GM10248 (cell line): ENCODE results near the gene GSG1L.

Source experiments
- CTCF ChIA-PET: fragments of 300-600 bp; sonication (Branson Sonifier 250); formaldehyde crosslinking; extraction: SDS; loops from one replicate; lab custom pipeline; 2021; ENCODE audit warnings: antibody characterized with exemption; lab: Yijun Ruan, JAX
- POLR2A ChIA-PET: fragments of 350-650 bp; sonication (Branson Sonifier 250); formaldehyde crosslinking; extraction: SDS; loops from one replicate; lab custom pipeline; 2020; ENCODE audit warnings: antibody characterized with exemption; lab: Yijun Ruan, JAX
- DNase-seq: peaks from one replicate; pipeline ENCODE4 v3.0.0; 2012; ENCODE audit errors: extremely low spot score
- TF ChIP-seq, protein P1 (sequence below): IDR thresholded peaks from 2 replicates; pipeline ENCODE4 v1.5.1; 2012; ENCODE audit warnings: mild to moderate bottlenecking, low read depth; ENCODE audit errors: extremely low read depth, missing control alignments, control extremely low read depth

The GSG1L gene

GRCh38 chr16:28038409-28038808 is 25.1 kb downstream of the GSG1L start:
- CTCF ChIA-PET, result no interaction called here
- POLR2A ChIA-PET, result no interaction called here
- no peak for DNase-seq
- TF ChIP-seq, protein P1, sequence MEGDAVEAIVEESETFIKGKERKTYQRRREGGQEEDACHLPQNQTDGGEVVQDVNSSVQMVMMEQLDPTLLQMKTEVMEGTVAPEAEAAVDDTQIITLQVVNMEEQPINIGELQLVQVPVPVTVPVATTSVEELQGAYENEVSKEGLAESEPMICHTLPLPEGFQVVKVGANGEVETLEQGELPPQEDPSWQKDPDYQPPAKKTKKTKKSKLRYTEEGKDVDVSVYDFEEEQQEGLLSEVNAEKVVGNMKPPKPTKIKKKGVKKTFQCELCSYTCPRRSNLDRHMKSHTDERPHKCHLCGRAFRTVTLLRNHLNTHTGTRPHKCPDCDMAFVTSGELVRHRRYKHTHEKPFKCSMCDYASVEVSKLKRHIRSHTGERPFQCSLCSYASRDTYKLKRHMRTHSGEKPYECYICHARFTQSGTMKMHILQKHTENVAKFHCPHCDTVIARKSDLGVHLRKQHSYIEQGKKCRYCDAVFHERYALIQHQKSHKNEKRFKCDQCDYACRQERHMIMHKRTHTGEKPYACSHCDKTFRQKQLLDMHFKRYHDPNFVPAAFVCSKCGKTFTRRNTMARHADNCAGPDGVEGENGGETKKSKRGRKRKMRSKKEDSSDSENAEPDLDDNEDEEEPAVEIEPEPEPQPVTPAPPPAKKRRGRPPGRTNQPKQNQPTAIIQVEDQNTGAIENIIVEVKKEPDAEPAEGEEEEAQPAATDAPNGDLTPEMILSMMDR, result no peak

- CTCF ChIA-PET, result no interaction called here
- no peak for DNase-seq
- POLR2A ChIA-PET, result no interaction called here
- TF ChIP-seq, protein P1, result no peak
Measured at GRCh38 chr16:28035866-28036393, 27.6 kb downstream of the GSG1L start.

DNA sequence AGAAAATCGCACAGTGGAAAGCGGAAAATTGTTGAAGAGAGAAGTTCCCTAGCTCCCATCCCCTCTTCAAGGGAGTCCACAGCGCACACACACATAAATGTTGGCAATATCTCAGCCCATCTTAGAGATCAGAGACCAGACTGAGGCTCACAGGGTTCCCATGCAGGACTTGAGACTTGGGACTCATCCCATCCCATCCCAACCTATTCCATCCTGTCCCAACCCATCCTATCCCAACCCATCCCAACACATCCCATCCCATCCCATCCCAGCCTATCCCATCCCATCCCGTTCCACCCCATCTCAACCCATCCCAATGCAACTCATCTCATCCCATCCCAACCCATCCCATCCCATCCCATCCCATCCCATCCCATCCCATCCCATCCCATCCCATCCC is 29.6 kb downstream of the GSG1L start:
- POLR2A ChIA-PET, result no interaction called here
- no peak for DNase-seq
- CTCF ChIA-PET, result interaction anchor here (1.1 to 2.6 kb wide), 2 partner anchors 11 to 37 kb away, joined by 4 to 6 read pairs; no protein-coding TSS in a partner anchor
- TF ChIP-seq, protein P1, result no peak

- DNase-seq, result no peak
- POLR2A ChIA-PET, result no interaction called here
- CTCF ChIA-PET, result no interaction called here
- TF ChIP-seq, protein P1, result no peak
Measured at GRCh38 chr16:28029387-28030002, 34.0 kb downstream of the GSG1L start.

GRCh38 chr16:28027055-28027454 is 36.5 kb downstream of the GSG1L start:
- DNase-seq, result no peak
- TF ChIP-seq, protein P1, result no peak
- POLR2A ChIA-PET, result no interaction called here
- CTCF ChIA-PET, result no interaction called here

DNA sequence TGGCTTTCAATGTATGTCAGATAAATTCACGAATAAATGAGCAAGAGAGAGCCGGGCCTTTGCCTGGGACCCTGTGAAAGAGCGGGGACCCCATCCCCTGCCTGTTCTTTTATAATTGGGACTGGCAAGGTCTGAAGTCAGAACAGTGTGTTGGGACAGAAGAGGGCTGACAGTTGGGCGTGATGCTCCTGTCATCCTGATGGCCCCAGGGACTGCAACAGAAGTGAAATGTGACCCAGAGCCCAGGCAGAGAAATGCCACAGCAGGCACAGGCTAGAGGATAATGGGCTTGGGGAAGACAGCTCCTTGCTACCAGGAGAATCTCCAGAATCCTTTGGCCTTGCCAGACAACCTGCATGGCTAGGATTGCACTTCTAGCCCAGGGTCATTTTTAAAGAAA is 37.9 kb downstream of the GSG1L start:
- POLR2A ChIA-PET, result no interaction called here
- TF ChIP-seq, protein P1, result no peak
- CTCF ChIA-PET, result no interaction called here
- DNase-seq, result no peak

DNA sequence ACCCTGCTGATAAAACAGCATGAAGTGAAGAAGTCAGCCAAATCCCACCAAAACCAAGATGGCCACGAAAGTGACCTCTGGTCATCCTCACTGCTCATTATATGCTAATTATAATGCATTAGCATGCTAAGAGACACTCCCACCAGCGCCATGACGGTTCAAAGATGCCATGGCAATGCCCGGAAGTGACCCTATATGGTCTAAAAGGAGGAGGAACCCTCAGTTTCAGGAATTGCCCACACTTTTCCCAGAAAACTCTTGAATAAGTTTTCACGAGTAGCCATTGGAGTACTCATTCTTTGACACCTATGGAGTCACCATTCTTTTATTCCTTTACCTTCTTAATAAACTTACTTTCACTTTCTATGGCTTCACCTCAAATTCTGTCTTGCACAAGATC is 44.3 kb downstream of the GSG1L start:
- POLR2A ChIA-PET, result no interaction called here
- TF ChIP-seq, protein P1, result no peak
- no peak for DNase-seq
- CTCF ChIA-PET, result no interaction called here
